Body of pancreas (tissue), 4 donors: ENCODE data around the gene SNX5. TPM values are rescaled to one million over a fixed set of nuclear protein-coding genes. Genes with fewer than 3 reads are reported as not detected.

Experiments
- ATAC-seq: fragments of 150-250 bp; one replicate; pipeline ENCODE4 v1.9.1; 2016
- DNase-seq, 4 donors: peaks; one replicate each; pipeline ENCODE4 v3.0.0-alpha.2; 2019
- H3K27ac ChIP-seq, 4 donors: fragments of 200-600 bp; sonication (generic); 1 replicate in 3 of 4; 2 replicates in 1 of 4; pipeline versions ENCODE4 v1.5.1 to v1.6.1; 2016 to 2019; ENCODE audit warnings: mild to moderate bottlenecking in 1 of 4, mixed read lengths in 1 of 4, moderate library complexity in 1 of 4
- H3K27me3 ChIP-seq, 2 donors: fragments of 200-600 bp; sonication (generic); one replicate each; pipeline ENCODE4 v1.6.0; 2016; ENCODE audit warnings: mild to moderate bottlenecking in 1 of 2
- H3K36me3 ChIP-seq, 2 donors: fragments of 200-600 bp; sonication (generic); replicated peaks in 1 of 2; 2 replicates each; pipeline ENCODE4 v1.5.1; 2016; ENCODE audit warnings: low read depth in 2 of 2; ENCODE audit not compliant: insufficient read depth in 1 of 2
- H3K4me1 ChIP-seq: fragments of 200-600 bp; sonication (generic); one replicate; pipeline ENCODE4 v1.6.0; 2016
- H3K4me3 ChIP-seq, 2 donors: fragments of 200-600 bp; sonication (generic); 1 replicate in 1 of 2; 2 replicates in 1 of 2; pipeline ENCODE4 v1.5.1; 2016 to 2019
- H3K9me3 ChIP-seq, 3 donors: fragments of 200-600 bp; sonication (generic); 1 replicate in 2 of 3; 2 replicates in 1 of 3; pipeline ENCODE4 v1.5.1; 2016
- CTCF ChIP-seq, 7 experiments: fragments of 450-650 bp in 4 of 7; fragments of 200-600 bp in 3 of 7; sonication (generic) in 3 of 7; IDR thresholded peaks; one replicate each; pipeline ENCODE4 v1.5.1; 2016 to 2019; ENCODE audit warnings: antibody characterized with exemption in 7 of 7
- POLR2A ChIP-seq, 3 donors: fragments of 450-650 bp; IDR thresholded peaks; one replicate each; pipeline ENCODE4 v1.6.1; 2016; ENCODE audit warnings: antibody characterized with exemption in 3 of 3, mild to moderate bottlenecking in 2 of 3
- WGBS, 2 donors: methylation state at CpG; one replicate each; pipeline ENCODE4 v1.1.5; 2017; 5-methylcytosine and 5-hydroxymethylcytosine counted together
- intact Hi-C: fragments of 100-400 bp; cut with DNase I; formaldehyde crosslinking; loops from one replicate; pipeline ENCODE4 v1.15.1; 2023
- total RNA-seq, 2 donors: library from RNA; depleted of rRNA; stranded (reverse); fragments of >200 nt; gene quantifications; one replicate each; pipeline ENCODE4 v1.1.0, GENCODE V29; 2016

The SNX5 gene
- total RNA-seq, 2 donors from 2014 or later = 61.3 to 84.3 TPM

- TF ChIP-seq POLR2A (IDR thresholded peaks at IDR 0.05) (no peak), CTCF (IDR thresholded peaks at IDR 0.05) (no peak)
- H3K27ac ChIP-seq = no peak overlapping the region
Observed at GRCh38 chr20:18004384-18005031, 35.9 kb upstream of the SNX5 start.

GRCh38 chr20:18003897-18004296, 35.3 kb upstream of the SNX5 start:
- intact Hi-C loops = no loop called here
- H3K36me3 ChIP-seq = no peaks in the 10 kb centered on the region
- 44 to 45% methylated on average over 5 of the region's 5 CpGs for WGBS, 2 donors
- no peak overlapping the region for H3K4me3 ChIP-seq
- no peaks in the 10 kb centered on the region for H3K9me3 ChIP-seq
- DNase-seq (no peak), ATAC-seq (no peak)
- peaks cover 11% of the 10 kb centered on the region for H3K4me1 ChIP-seq
- no peak overlapping the region for H3K27ac ChIP-seq
- TF ChIP-seq POLR2A (IDR thresholded peaks at IDR 0.05) = no peak
- no peak for TF ChIP-seq CTCF (IDR thresholded peaks at IDR 0.05)
- H3K27me3 ChIP-seq = no peaks in the 10 kb centered on the region

More at GRCh38 chr20:18004384-18005031, 35.9 kb upstream of the SNX5 start:
- H3K9me3 ChIP-seq = no peaks in the 10 kb centered on the region
- H3K36me3 ChIP-seq = no peaks in the 10 kb centered on the region
- no peaks in the 10 kb centered on the region for H3K27me3 ChIP-seq
- 66 to 94% methylated on average over 3 to 8 of the region's 8 CpGs for WGBS, 2 donors
- DNase-seq = peak in 1 of 4 donors; percentile 10
- no peak for ATAC-seq
- no peak overlapping the region for H3K4me3 ChIP-seq
- intact Hi-C loops = no loop called here
- peaks cover 11% of the 10 kb centered on the region for H3K4me1 ChIP-seq

GRCh38 chr20:18001131-18001921, 32.7 kb upstream of the SNX5 start:
- intact Hi-C loops = no loop called here

GRCh38 chr20:17999566-17999965, 31.0 kb upstream of the SNX5 start:
- Histone ChIP-seq H3K36me3 (no peaks in the 10 kb centered on the region), H3K27me3 (no peaks in the 10 kb centered on the region), H3K4me3 (no peak overlapping the region), H3K9me3 (no peaks in the 10 kb centered on the region), H3K27ac (no peak overlapping the region), H3K4me1 (peaks cover 3% of the 10 kb centered on the region)
- TF ChIP-seq CTCF (IDR thresholded peaks at IDR 0.05) = no peak
- TF ChIP-seq POLR2A (IDR thresholded peaks at IDR 0.05) = no peak
- DNase-seq (no peak), ATAC-seq (no peak)
- 73 to 78% methylated on average over 4 of the region's 4 CpGs for WGBS, 2 donors
- intact Hi-C loops = loop anchor here (10.0 kb wide), 1 partner anchor 495 kb away; no protein-coding TSS in a partner anchor

More at GRCh38 chr20:18001131-18001921, 32.7 kb upstream of the SNX5 start:
- TF ChIP-seq CTCF (IDR thresholded peaks at IDR 0.05) (peak in 3 of 7 experiments; percentile 7 to 10 (median 9)), POLR2A (IDR thresholded peaks at IDR 0.05) (no peak)
- Histone ChIP-seq H3K9me3 (no peaks in the 10 kb centered on the region), H3K27ac (peak overlapping the region in 3 of 4 donors; percentile 19 to 58 (median 40)), H3K27me3 (no peaks in the 10 kb centered on the region), H3K4me3 (no peak overlapping the region), H3K4me1 (no peaks in the 10 kb centered on the region), H3K36me3 (no peaks in the 10 kb centered on the region)
- DNase-seq (peak; percentile 36 to 75 (median 64)), ATAC-seq (peak; percentile 88)
- WGBS, 2 donors = 59 to 65% methylated on average over 10 of the region's 10 CpGs
